Activated naive CD8-positive, alpha-beta T cell treated with anti-CD3 and anti-CD28 coated beads, Interleukin-2, amount 10 ng/mL, durations not matched to agents 7 days and 5 days (primary cell): Measurements from ENCODE around the gene ICAM4. TPM values are rescaled to one million over a fixed set of nuclear protein-coding genes. Genes with fewer than 3 reads are reported as not detected.
A peak's percentile ranks its signal among the peaks of the same experiment; 100 is the strongest.
"Not testable (repeated sequence)": the region's sequence is repeated elsewhere in the genome, so short reads cannot be mapped to it uniquely, and the experiment has no call there.

ENCODE experiments used
- ATAC-seq: fragments of 150-1000 bp; cut with Tn5 transposase; one replicate; pipeline ENCODE4 v1.10.0; 2021; ENCODE audit warnings: low read depth, moderate library complexity
- POLR2A ChIA-PET: fragments of 350-600 bp; sonication (Branson Sonifier 250); formaldehyde crosslinking; loops from one replicate; lab custom pipeline; 2021; ENCODE audit warnings: antibody characterized with exemption; lab: Charles Lee
- DNase-seq: peaks from one replicate; pipeline ENCODE4 v3.0.0; 2021
- H3K27ac Mint-ChIP-seq: one replicate; pipeline ENCODE4 v1.8.0; 2022; ENCODE audit warnings: mild to moderate bottlenecking, mixed read lengths
- H3K27me3 Mint-ChIP-seq: one replicate; pipeline ENCODE4 v1.8.0; 2022; ENCODE audit warnings: mild to moderate bottlenecking, moderate library complexity, mixed read lengths
- H3K36me3 Mint-ChIP-seq: one replicate; pipeline ENCODE4 v1.8.0; 2021; ENCODE audit warnings: mild to moderate bottlenecking, mixed read lengths
- H3K4me1 Mint-ChIP-seq: one replicate; pipeline ENCODE4 v1.8.0; 2021; ENCODE audit warnings: mixed read lengths
- H3K4me3 Mint-ChIP-seq: one replicate; pipeline ENCODE4 v1.8.0; 2022; ENCODE audit warnings: mild to moderate bottlenecking, moderate library complexity, mixed read lengths
- H3K9me3 Mint-ChIP-seq: one replicate; pipeline ENCODE4 v1.8.0; 2021; ENCODE audit warnings: mixed read lengths
- total RNA-seq, 2 experiments: library from RNA; stranded (reverse); gene quantifications; one replicate each; pipeline ENCODE4 v1.2.3, GENCODE V29; 2021

The ICAM4 gene
- total RNA-seq, 2 experiments from 2014 or later, result 1.2 to 1.7 TPM

DNA sequence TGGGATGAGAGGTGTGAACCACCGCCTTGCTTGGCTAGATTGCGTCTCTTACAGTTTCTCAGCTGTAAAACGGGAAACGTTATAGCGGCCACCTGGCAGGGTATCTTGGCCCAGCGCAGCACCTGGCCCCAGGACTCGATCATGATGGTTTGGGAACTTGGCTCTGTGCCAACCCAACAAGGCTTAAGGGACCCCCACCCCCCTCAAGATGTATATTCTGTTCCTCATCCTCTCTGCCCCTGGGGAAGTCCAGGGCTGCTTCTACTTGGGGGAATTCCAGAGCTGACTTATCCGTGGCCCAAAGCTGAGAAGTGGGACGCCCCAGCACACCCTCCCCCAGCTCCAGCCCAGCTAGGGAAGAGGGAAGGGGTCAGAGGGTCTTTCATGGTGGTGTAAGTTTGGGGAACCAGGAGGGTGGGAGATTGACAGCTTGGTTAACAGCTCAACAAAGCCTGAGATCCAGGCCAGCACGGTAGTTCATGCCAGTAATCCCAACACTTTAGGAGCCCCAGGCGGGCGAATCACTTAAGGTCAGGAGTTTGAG lies 15.1 kb upstream of the ICAM4 start:
- Mint-ChIP-seq H3K4me1 (peaks cover 23% of the 10 kb centered on the region), H3K9me3 (no peaks in the 10 kb centered on the region), H3K27me3 (no peaks in the 10 kb centered on the region), H3K4me3 (peak overlapping the region; percentile 86), H3K36me3 (peaks cover 5% of the 10 kb centered on the region), H3K27ac (peak overlapping the region; percentile 92)
- POLR2A ChIA-PET, result interaction anchor here (0.9 to 4.7 kb wide), 16 partner anchors 9 to 157 kb away, joined by 3 to 60 read pairs (median 10); partner anchors contain the start of genes CDC37, FDX2, ICAM4 and ICAM5
- ATAC-seq (no peak), DNase-seq (no peak)

DNA sequence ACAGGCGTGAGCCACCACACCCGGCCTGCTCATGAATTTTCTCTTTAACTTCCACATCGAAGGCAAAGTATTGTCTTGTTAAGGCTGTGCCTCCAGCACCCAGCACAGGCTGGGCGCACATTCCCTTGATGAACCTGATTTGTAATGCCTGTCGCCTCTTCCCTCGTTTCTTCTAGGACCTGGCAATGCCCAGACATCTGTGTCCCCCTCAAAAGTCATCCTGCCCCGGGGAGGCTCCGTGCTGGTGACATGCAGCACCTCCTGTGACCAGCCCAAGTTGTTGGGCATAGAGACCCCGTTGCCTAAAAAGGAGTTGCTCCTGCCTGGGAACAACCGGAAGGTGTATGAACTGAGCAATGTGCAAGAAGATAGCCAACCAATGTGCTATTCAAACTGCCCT lies 12.2 kb upstream of the ICAM4 start:
- Mint-ChIP-seq H3K9me3 (no peaks in the 10 kb centered on the region), H3K27ac (no peak overlapping the region), H3K27me3 (no peaks in the 10 kb centered on the region), H3K36me3 (peaks cover 10% of the 10 kb centered on the region), H3K4me3 (no peak overlapping the region), H3K4me1 (peaks cover 22% of the 10 kb centered on the region)
- POLR2A ChIA-PET, result interaction anchor here (1.1 kb wide), 1 partner anchor 15 kb away, joined by 5 read pairs; the partner anchor contains the start of gene ICAM5
- DNase-seq (no peak), ATAC-seq (no peak)

DNA sequence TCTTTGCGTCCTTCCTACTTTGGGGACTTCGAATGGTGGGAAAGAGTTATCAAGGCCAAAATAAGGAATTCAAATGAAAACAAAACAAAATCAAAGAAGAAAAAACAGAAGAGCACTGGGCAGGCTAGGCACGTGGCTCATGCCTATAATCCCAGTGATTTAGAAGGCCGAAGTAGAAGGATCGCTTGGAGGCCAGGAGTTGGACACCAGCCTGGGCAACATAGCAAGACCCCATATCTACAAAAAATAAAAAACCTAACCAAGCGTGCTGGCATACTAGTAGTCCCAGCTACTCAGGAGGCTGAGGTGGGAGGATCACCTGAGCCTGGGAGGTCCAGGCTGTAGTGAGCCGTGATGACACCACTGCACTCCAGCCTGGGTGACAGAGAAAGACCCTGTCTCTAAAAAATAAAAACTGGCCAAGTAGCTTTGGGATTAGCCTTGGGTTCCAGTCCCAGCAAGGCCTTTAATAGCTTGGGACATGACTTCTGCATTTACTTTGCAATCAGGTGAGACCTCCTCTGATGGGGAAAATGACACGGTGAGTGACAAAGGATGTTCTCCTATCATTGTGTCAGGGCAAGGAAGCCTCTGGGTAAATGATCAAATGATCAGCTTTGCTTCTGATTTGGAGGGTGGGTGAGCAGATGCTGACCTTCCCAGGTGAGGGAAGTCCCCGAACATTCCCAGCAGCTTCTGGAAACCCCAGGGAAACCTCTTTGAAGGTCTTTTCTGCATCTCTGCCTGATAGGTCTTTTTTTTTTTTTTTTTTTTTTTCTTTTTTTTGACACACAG lies 8.8 kb upstream of the ICAM4 start:
- H3K27ac Mint-ChIP-seq, result no peak overlapping the region
- H3K36me3 Mint-ChIP-seq, result peaks cover 12% of the 10 kb centered on the region
- DNase-seq (no peak), ATAC-seq (no peak)
- H3K27me3 Mint-ChIP-seq, result no peaks in the 10 kb centered on the region
- H3K4me1 Mint-ChIP-seq, result peaks cover 13% of the 10 kb centered on the region
- POLR2A ChIA-PET, result interaction anchor here (1.1 to 1.2 kb wide), 2 partner anchors 9 to 11 kb away, joined by 4 to 5 read pairs; partner anchors contain the start of gene ICAM4
- no peaks in the 10 kb centered on the region for H3K9me3 Mint-ChIP-seq
- no peak overlapping the region for H3K4me3 Mint-ChIP-seq

DNA sequence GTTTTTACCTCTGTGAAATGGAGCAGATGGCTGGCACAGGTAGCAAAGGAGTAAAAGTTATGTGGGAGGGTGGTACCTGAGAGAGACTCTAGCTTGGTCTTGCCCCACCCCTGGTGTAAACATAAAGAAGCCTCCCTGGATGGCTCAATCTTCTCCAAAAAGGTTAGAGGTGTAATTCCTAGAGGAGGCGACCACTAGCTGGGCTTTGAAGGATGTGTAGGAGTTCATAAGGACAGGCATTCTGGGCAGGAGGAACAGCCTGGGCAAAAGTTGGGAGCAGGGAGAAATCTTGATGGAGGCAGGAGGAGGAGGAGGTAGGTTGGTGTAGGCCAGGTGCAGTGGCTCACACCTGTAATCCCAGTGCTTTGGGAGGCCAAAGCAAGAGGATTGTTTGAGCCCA lies 7.8 kb upstream of the ICAM4 start:
- Mint-ChIP-seq H3K27ac (peak overlapping the region; percentile 60), H3K36me3 (peaks cover 12% of the 10 kb centered on the region), H3K9me3 (no peaks in the 10 kb centered on the region), H3K27me3 (no peaks in the 10 kb centered on the region), H3K4me1 (peaks cover 13% of the 10 kb centered on the region), H3K4me3 (no peak overlapping the region)
- ATAC-seq (no peak), DNase-seq (no peak)
- POLR2A ChIA-PET, result interaction anchor here (0.6 to 2.5 kb wide), 2 partner anchors 8 to 110 kb away, joined by 3 to 26 read pairs; partner anchors contain the start of gene ICAM1

DNA sequence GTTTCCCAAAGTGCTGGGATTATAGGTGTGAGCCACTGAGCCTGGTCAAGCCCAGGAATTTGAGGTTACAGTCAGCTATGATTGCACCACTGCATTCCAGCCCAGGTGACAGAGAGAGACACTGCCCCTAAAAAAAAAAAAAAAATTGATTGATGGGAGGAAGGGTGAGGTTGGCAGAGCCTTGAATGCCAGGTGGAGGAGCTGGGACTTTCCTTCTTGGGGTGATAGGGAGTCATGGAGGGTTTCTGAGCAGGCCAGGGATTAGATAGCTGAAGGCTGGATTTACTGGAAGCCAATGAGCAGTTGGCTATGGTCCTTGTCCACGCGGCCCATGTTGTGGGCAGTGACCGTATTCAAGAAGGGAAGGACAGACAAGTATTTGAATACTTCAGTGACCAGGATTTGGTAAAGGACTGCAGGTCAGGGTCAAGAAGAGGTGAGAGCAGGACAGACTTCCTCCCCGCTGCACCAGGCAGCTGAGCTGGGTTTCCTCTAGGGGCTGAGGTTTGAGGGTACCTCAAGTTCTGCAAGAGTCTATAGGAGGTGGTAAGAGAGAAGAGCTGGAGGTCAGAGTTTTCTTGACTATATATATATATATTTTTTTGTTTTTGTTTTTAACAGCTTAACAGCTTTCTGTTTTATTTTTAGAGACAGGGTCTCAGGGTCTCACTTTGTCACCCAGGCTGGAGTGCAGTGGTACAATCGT lies 6.9 kb upstream of the ICAM4 start:
- DNase-seq (no peak), ATAC-seq (peak; percentile 66)
- no peaks in the 10 kb centered on the region for H3K9me3 Mint-ChIP-seq
- H3K4me3 Mint-ChIP-seq, result peak overlapping the region; percentile 7
- peaks cover 11% of the 10 kb centered on the region for H3K4me1 Mint-ChIP-seq
- H3K27ac Mint-ChIP-seq, result peak overlapping the region; percentile 36
- peaks cover 16% of the 10 kb centered on the region for H3K36me3 Mint-ChIP-seq
- H3K27me3 Mint-ChIP-seq, result no peaks in the 10 kb centered on the region
- POLR2A ChIA-PET, result interaction anchor here (0.6 to 2.5 kb wide), 5 partner anchors 9 to 148 kb away, joined by 3 to 26 read pairs (median 3); partner anchors contain the start of gene ICAM1

DNA sequence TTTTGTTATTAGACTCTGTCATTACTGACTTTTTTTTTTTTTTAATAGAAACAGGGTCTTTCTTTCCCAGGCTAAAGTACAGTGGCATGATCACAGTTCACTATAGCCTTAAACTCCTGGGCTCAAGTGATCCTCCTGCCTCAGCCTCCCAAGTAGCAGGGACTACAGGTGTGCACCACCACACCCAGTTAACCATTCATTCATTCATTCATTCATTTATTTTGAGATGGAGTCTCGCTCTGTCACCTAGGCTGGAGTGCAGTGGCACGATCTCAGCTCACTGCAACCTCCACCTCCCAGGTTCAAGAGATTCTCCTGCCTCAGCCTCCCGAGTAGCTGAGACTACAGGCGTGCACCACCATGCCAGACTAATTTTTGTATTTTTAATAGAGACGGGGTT lies 4.7 kb upstream of the ICAM4 start:
- H3K27ac Mint-ChIP-seq, ATAC-seq, POLR2A ChIA-PET, H3K4me3 Mint-ChIP-seq, H3K9me3 Mint-ChIP-seq, DNase-seq, H3K27me3 Mint-ChIP-seq: not testable (repeated sequence)
- H3K36me3 Mint-ChIP-seq, result peaks cover 23% of the 10 kb centered on the region
- peaks cover 29% of the 10 kb centered on the region for H3K4me1 Mint-ChIP-seq

DNA sequence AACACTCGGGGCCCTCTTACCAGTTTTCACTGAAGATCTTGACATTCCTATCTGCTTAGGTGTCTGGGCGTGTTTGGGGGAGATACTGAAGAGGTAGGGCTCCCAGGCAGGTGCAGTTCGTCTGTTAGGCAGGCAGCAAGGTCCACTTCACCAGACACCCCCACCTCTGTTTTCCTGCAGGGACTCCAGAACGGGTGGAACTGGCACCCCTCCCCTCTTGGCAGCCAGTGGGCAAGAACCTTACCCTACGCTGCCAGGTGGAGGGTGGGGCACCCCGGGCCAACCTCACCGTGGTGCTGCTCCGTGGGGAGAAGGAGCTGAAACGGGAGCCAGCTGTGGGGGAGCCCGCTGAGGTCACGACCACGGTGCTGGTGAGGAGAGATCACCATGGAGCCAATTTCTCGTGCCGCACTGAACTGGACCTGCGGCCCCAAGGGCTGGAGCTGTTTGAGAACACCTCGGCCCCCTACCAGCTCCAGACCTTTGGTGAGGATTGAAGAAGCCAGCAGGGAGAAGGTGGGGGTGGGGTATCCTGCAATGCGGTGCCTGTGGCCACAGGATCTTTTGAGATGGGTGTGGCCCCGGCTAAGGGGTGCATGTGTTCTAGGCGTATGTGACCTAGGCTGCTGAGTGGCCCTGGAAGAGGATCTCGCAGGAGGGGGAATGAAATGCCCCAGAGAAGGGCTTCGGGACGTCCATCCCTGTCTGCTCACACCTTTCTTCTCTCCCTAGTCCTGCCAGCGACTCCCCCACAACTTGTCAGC lies 3.3 kb upstream of the ICAM4 start:
- Mint-ChIP-seq H3K36me3 (peaks cover 22% of the 10 kb centered on the region), H3K4me1 (peaks cover 33% of the 10 kb centered on the region), H3K27me3 (peaks cover 10% of the 10 kb centered on the region), H3K9me3 (no peaks in the 10 kb centered on the region), H3K27ac (no peak overlapping the region), H3K4me3 (no peak overlapping the region)
- ATAC-seq, result no peak
- POLR2A ChIA-PET, result interaction anchor here (1.9 kb wide), 1 partner anchor 12 kb away, joined by 7 read pairs; the partner anchor contains the start of gene ICAM1
- no peak for DNase-seq

DNA sequence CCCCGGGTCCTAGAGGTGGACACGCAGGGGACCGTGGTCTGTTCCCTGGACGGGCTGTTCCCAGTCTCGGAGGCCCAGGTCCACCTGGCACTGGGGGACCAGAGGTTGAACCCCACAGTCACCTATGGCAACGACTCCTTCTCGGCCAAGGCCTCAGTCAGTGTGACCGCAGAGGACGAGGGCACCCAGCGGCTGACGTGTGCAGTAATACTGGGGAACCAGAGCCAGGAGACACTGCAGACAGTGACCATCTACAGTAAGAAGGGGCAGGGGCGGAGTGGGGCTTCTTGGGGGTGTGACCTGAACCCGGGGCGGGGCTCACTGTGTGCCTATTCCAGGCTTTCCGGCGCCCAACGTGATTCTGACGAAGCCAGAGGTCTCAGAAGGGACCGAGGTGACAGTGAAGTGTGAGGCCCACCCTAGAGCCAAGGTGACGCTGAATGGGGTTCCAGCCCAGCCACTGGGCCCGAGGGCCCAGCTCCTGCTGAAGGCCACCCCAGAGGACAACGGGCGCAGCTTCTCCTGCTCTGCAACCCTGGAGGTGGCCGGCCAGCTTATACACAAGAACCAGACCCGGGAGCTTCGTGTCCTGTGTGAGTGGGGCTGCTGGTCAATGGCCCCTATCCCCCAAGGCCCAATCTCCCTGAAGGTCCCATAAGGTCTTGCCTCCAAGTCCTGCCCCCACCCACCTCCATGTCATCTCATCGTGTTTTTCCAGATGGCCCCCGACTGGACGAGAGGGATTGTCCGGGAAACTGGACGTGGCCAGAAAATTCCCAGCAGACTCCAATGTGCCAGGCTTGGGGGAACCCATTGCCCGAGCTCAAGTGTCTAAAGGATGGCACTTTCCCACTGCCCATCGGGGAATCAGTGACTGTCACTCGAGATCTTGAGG lies 2.4 kb upstream of the ICAM4 start:
- no peak overlapping the region for H3K4me3 Mint-ChIP-seq
- H3K9me3 Mint-ChIP-seq, result no peaks in the 10 kb centered on the region
- no peak overlapping the region for H3K27ac Mint-ChIP-seq
- H3K27me3 Mint-ChIP-seq, result peaks cover 18% of the 10 kb centered on the region
- POLR2A ChIA-PET, result interaction anchor here (1.4 to 1.9 kb wide), 2 partner anchors 13 to 96 kb away, joined by 4 to 7 read pairs; partner anchors contain the start of genes ICAM1 and TYK2
- peaks cover 37% of the 10 kb centered on the region for H3K4me1 Mint-ChIP-seq
- no peak for DNase-seq
- ATAC-seq, result no peak
- H3K36me3 Mint-ChIP-seq, result peaks cover 19% of the 10 kb centered on the region

DNA sequence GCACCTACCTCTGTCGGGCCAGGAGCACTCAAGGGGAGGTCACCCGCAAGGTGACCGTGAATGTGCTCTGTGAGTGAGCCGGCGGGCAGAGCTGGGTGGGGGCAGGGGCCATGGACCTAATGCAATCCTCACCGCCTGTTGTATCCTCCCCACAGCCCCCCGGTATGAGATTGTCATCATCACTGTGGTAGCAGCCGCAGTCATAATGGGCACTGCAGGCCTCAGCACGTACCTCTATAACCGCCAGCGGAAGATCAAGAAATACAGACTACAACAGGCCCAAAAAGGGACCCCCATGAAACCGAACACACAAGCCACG lies 1.8 kb upstream of the ICAM4 start:
- no peak overlapping the region for H3K27ac Mint-ChIP-seq
- no peak for ATAC-seq
- no peaks in the 10 kb centered on the region for H3K9me3 Mint-ChIP-seq
- peaks cover 35% of the 10 kb centered on the region for H3K4me1 Mint-ChIP-seq
- POLR2A ChIA-PET, result interaction anchor here (1.4 to 3.1 kb wide), 3 partner anchors 14 to 95 kb away, joined by 4 to 49 read pairs (median 7); partner anchors contain the start of genes ICAM1 and TYK2
- H3K27me3 Mint-ChIP-seq, result peaks cover 20% of the 10 kb centered on the region
- no peak overlapping the region for H3K4me3 Mint-ChIP-seq
- H3K36me3 Mint-ChIP-seq, result peaks cover 19% of the 10 kb centered on the region
- no peak for DNase-seq

DNA sequence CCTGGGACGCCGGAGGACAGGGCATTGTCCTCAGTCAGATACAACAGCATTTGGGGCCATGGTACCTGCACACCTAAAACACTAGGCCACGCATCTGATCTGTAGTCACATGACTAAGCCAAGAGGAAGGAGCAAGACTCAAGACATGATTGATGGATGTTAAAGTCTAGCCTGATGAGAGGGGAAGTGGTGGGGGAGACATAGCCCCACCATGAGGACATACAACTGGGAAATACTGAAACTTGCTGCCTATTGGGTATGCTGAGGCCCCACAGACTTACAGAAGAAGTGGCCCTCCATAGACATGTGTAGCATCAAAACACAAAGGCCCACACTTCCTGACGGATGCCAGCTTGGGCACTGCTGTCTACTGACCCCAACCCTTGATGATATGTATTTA lies 1.4 kb upstream of the ICAM4 start:
- Mint-ChIP-seq H3K4me3 (no peak overlapping the region), H3K27ac (peak overlapping the region; percentile 5), H3K9me3 (no peaks in the 10 kb centered on the region), H3K36me3 (peaks cover 19% of the 10 kb centered on the region), H3K4me1 (peaks cover 36% of the 10 kb centered on the region), H3K27me3 (peaks cover 24% of the 10 kb centered on the region)
- ATAC-seq (no peak), DNase-seq (no peak)
- POLR2A ChIA-PET, result interaction anchor here (0.5 to 3.1 kb wide), 3 partner anchors 9 to 95 kb away, joined by 3 to 49 read pairs (median 4); partner anchors contain the start of genes ICAM1 and TYK2

DNA sequence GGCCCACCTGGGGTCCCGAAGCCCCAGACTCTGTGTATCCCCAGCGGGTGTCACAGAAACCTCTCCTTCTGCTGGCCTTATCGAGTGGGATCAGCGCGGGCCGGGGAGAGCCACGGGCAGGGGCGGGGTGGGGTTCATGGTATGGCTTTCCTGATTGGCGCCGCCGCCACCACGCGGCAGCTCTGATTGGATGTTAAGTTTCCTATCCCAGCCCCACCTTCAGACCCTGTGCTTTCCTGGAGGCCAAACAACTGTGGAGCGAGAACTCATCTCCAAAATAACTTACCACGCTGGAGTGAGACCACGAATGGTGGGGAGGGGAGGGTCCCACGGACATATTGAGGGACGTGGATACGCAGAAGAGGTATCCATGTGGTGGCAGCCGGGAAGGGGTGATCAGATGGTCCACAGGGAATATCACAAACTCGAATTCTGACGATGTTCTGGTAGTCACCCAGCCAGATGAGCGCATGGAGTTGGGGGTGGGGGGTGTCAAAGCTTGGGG lies 2.0 kb downstream of the ICAM4 start:
- H3K27me3 Mint-ChIP-seq, result peaks cover 57% of the 10 kb centered on the region
- ATAC-seq (no peak), DNase-seq (no peak)
- H3K9me3 Mint-ChIP-seq, result peaks cover 3% of the 10 kb centered on the region
- POLR2A ChIA-PET, result interaction anchor here (0.6 to 5.0 kb wide), 5 partner anchors 11 to 132 kb away, joined by 3 to 60 read pairs (median 4); partner anchors contain the start of genes ICAM1 and RAVER1
- H3K36me3 Mint-ChIP-seq, result peaks cover 21% of the 10 kb centered on the region
- peak overlapping the region; percentile 62 for H3K27ac Mint-ChIP-seq
- H3K4me3 Mint-ChIP-seq, result peak overlapping the region; percentile 77
- H3K4me1 Mint-ChIP-seq, result peaks cover 54% of the 10 kb centered on the region
